Epithelial cell of proximal tubule (primary cell): ENCODE measurements around the gene WNT9A. TPM values are rescaled to one million over a fixed set of nuclear protein-coding genes. Genes with fewer than 3 reads are reported as not detected.

Experiments
- DNase-seq: peaks from one replicate; pipeline ENCODE4 v3.0.0-alpha.2; 2011; ENCODE audit warnings: low read depth
- H3K4me3 ChIP-seq: 2 replicates; pipeline ENCODE4 v1.5.1; 2011; ENCODE audit warnings: low read depth, mild to moderate bottlenecking, low read length
- CTCF ChIP-seq: conservative IDR thresholded peaks from 2 replicates; pipeline ENCODE4 v1.5.1; 2012; ENCODE audit warnings: low read depth, mild to moderate bottlenecking, low read length
- total RNA-seq: library from RNA; depleted of rRNA; stranded (reverse); fragments of >200 nt; gene quantifications from 2 replicates; pipeline ENCODE4 v1.2.3, GENCODE V29; 2015

WNT9A gene
- total RNA-seq, 1 donor from 2014 or later = 2.1 TPM

DNA sequence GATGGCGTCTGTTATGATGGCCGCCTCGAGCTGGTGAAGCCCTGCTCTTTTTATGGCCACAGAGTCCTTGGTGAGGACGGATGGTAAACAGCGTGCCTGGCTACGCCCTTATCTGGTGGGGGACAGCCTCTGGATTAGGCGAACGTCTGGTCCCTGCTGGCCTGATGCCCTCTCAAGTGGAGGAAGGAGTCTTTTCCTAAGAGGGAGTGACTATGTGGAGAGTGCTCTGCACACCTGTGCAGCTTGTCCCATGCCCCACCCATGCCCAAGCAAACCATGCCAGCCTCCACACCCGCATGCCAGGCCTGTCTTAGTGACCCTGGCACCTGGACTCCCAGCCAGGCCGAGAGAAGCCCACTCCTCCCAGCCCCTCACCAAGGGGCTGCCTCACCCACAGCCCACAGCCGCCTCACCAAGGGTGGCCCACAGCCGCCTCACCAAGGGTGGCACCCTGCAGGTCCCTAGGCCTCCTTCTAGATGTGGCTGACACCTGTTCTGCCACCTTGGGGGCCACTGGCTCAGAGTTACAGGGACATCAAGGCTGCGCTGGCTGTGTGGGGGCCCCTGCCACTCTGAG, 40.2 kb downstream of the WNT9A start:
- H3K4me3 ChIP-seq = no peak overlapping the region
- DNase-seq = no peak
- TF ChIP-seq CTCF = no peak

GRCh38 chr1:227906550-227907071, 41.1 kb downstream of the WNT9A start:
- H3K4me3 ChIP-seq = no peak overlapping the region
- DNase-seq = no peak
- no peak for TF ChIP-seq CTCF

DNA sequence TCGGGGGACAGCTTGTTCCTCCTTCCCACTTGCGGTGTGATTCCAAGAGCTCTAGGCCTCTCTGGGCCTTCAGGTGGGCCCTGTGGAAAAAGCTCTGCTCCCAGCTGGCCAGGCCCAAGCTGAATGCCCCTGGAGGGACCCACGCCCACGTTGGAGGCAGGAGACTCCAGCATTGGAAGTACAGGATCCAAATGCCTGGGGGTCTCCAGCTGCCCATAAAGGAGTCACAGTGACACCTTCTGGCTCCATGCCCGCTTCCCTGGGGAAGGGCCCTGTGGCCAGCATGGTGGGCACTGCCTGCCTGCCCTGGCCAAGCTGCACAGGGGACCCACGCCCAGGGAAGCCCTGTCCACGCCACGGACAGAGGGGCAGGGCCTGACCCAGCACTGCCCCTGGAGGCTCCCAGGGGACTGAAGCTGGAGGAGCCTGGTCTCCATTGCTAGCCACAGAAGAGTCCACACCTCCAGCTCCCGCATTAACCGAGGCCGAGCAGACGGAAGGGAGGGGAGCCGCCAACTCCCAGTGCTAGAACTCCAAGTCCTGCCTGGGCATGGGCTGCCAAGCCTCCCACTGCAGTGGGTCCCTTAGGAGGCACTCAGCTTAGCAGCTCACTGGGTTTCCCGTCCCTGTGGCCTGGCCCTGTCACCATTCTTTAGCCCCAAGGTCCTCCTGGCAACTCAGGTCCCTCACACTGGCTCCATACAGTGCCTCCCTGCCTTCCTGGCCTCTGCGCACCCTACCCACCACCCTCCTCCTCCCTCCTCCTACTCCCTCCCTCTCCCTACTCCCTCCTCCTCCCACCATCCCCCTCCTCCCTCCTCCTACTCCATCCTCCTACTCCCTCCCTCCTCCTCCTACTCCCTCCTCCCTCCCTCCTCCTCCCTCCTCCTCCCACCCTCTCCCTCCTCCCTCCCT, 41.9 kb downstream of the WNT9A start:
- no peak for DNase-seq
- no peak for TF ChIP-seq CTCF
- no peak overlapping the region for H3K4me3 ChIP-seq

DNA sequence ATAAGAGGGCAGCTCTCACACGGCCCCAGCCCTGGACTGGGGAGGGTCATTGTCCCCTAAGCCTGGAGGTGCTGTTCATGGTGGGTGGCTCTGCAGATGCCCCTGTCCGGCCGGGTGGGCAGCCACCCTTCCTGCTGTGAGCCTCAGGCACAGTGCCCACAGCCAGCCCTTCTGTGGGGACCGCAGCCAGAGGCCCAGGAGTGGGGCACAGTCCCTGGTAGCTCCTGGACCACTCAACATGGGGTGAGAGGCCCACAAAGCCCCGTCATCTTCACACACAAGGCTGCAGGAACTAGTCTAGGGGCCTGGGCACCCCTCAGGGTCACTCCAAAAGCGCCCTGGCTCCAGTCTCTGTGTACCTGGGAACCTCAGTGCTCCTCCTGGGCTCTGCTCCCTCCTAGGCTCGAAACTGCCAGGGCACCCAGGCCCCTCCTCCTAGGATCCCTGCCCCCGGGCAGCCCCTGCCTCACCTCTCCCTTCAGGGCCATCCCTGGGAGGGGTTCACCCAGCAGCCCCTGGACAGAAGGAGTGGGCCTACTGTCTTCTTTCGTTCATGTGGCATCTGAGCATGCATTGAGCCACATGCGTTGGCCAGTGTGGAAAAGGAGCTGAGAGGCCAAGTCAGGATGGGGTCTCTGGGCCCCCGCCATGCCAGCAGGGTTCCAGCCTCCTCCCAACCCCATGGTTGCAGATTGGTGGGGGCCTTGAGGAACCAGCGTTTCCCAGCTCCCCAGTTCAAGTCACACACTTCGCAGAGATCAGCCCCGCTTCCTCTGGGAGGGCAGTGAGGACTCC, 43.0 kb downstream of the WNT9A start:
- TF ChIP-seq CTCF = no peak
- no peak for DNase-seq
- no peak overlapping the region for H3K4me3 ChIP-seq

DNA sequence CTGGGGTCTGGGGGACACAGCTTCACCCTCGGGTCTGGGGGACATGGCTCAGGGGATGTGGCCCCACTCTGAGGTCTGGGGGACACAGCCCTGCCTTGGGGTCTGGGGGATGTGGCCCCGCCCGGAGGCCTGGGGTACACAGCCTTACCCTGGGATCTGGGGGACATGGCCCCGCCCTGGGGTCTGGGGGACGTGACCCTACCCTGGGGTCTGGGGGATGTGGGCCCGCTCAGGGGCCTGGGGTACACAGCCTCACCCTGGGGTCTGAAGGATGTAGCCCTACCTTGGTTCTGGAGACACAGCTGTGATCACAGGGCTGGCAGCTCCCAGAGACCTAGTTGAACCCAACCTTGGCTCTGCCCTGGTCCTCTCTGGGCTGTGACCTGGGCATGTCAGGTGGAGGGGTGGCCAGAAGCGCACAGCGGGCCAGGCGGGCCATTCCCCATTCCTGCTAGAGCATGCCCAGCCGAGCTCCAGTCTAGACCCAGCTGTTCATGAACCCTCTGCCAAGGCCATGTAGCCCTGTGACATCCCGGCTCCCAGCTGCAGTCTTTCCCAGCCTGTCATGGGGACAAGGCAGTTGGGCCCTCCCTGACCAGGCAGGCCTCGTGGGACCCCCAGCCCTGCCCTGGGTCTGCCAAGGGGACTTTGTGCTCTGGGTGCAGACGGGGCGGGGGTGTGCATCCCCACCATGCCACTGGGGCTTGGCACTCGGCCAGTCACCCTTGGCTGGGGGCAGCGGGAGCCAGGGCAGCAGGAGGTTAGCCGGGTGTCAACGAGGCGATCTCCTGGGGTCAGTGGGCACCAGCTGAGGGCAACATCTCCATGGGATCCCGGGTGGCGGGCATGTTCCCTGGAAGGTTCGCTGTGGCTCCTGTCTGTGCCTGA, 43.9 kb downstream of the WNT9A start:
- no peak for DNase-seq
- TF ChIP-seq CTCF = no peak
- no peak overlapping the region for H3K4me3 ChIP-seq

DNA sequence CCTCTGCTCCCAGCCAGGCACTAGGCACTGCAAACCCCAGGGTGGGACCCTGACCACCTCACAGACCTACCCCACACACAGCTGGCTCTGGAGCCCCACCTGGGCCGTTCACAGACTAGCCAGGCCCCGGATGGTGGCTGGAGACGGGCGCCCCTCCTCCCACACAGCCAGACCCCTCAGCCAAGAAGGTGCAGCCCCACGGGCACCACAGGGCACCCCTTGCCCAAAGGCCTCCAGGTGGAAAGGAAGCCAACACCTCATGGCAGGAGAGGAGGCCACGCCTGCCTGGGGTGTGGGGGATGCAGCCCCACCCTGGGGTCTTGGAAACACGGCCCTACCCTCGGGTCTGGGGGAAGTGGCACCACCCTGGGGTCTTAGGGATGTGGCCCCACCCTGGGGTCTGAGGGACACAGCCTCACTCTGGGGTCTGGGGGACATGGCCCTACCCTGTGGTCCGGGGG, 44.6 kb downstream of the WNT9A start:
- TF ChIP-seq CTCF = no peak
- no peak overlapping the region for H3K4me3 ChIP-seq
- DNase-seq = no peak
